Measurements from ENCODE around the gene LOXL1. TPM values are rescaled to one million over a fixed set of nuclear protein-coding genes. Genes with fewer than 3 reads are reported as not detected.
"Not testable (repeated sequence)": the region's sequence is repeated elsewhere in the genome, so short reads cannot be mapped to it uniquely, and the experiment has no call there.

Gene LOXL1
- polyA plus RNA-seq, 3 donors, result 0.07 TPM; not detected in 2

- H3K9me3 ChIP-seq (replicated peaks in 1 of 2; ENCODE audit: control insufficient read depth in 1 of 2, insufficient read depth in 1 of 2, low read length in 2 of 2), result peaks cover 5% of the 10 kb centered on the region in 2 donors
- intact Hi-C loops (cut with micrococcal nuclease), result loop anchor here (5.0 to 10.0 kb wide), 3 partner anchors 172 to 352 kb away; no protein-coding TSS in a partner anchor
- peak overlapping the region; percentile 77 for H3K4me2 ChIP-seq (replicated peaks; ENCODE audit: extremely low read depth, low read length, poor library complexity, severe bottlenecking)
- Mint-ChIP-seq H3K4me3 (peak overlapping the region; percentile 61 to 80), H3K36me3 (peaks cover 0 to 4% of the 10 kb centered on the region in 2 donors), H3K9me3 (peaks cover 0 to 8% (median 5%) of the 10 kb centered on the region in 7 donors), H3K27me3 (ENCODE audit: low read depth in 3 of 3) (peaks cover 0 to 5% (median 3%) of the 10 kb centered on the region in 3 donors), H3K27ac (no peak overlapping the region), H3K4me1 (peaks cover 27% of the 10 kb centered on the region)
- H3K79me2 ChIP-seq (ENCODE audit: insufficient read depth, low read length), result no peaks in the 10 kb centered on the region
- H4K20me1 ChIP-seq (ENCODE audit: insufficient read depth, low read length), result no peaks in the 10 kb centered on the region
- H3K27me3 ChIP-seq (ENCODE audit: control insufficient read depth in 2 of 2, insufficient read depth in 2 of 2, low read length in 2 of 2), result no peaks in the 10 kb centered on the region
- H3K27ac ChIP-seq (ENCODE audit: low read depth in 1 of 2, low read length in 2 of 2), result no peak overlapping the region
- peak; percentile 76 for TF ChIP-seq CTCF (IDR thresholded peaks at IDR 0.05)
- H3K4me3 ChIP-seq (replicated peaks in 1 of 3; ENCODE audit: low read depth in 2 of 3, low read length in 3 of 3), result peak overlapping the region in 2 of 3 experiments; percentile 13 to 68
- no peak overlapping the region for H3K9ac ChIP-seq (ENCODE audit: insufficient read depth, low read length, poor library complexity, severe bottlenecking)
- WGBS (ENCODE audit: insufficient coverage), result 23% methylated on average over 22 of the region's 26 CpGs
- DNase-seq, result peak; percentile 76 to 78 (median 78)
- peak overlapping the region; percentile 93 for H2AFZ ChIP-seq (ENCODE audit: insufficient read depth, low read depth, low read length, poor library complexity, severe bottlenecking)
- peaks cover 18 to 22% of the 10 kb centered on the region in 2 donors for H3K4me1 ChIP-seq (ENCODE audit: control insufficient read depth in 1 of 2, insufficient read depth in 2 of 2, low read length in 2 of 2)
- no peaks in the 10 kb centered on the region for H3K36me3 ChIP-seq (replicated peaks in 1 of 2; ENCODE audit: control insufficient read depth in 1 of 2, insufficient read depth in 2 of 2, low read length in 2 of 2)
Observed at GRCh38 chr15:73972984-73973682, 46.9 kb downstream of the LOXL1 start.

- not testable (repeated sequence) for H3K27me3 ChIP-seq (ENCODE audit: control insufficient read depth in 2 of 2, insufficient read depth in 2 of 2, low read length in 2 of 2); H2AFZ ChIP-seq (ENCODE audit: insufficient read depth, low read depth, low read length, poor library complexity, severe bottlenecking); H3K9me3 ChIP-seq (replicated peaks in 1 of 2; ENCODE audit: control insufficient read depth in 1 of 2, insufficient read depth in 1 of 2, low read length in 2 of 2); H3K4me3 Mint-ChIP-seq; H3K9me3 Mint-ChIP-seq; H3K79me2 ChIP-seq (ENCODE audit: insufficient read depth, low read length); H3K36me3 ChIP-seq (replicated peaks in 1 of 2; ENCODE audit: control insufficient read depth in 1 of 2, insufficient read depth in 2 of 2, low read length in 2 of 2); H3K27ac ChIP-seq (ENCODE audit: low read depth in 1 of 2, low read length in 2 of 2); H3K4me2 ChIP-seq (replicated peaks; ENCODE audit: extremely low read depth, low read length, poor library complexity, severe bottlenecking); H3K9ac ChIP-seq (ENCODE audit: insufficient read depth, low read length, poor library complexity, severe bottlenecking); H3K27ac Mint-ChIP-seq; H3K27me3 Mint-ChIP-seq (ENCODE audit: low read depth in 3 of 3); H3K4me3 ChIP-seq (replicated peaks in 1 of 3; ENCODE audit: low read depth in 2 of 3, low read length in 3 of 3); H3K36me3 Mint-ChIP-seq; H4K20me1 ChIP-seq (ENCODE audit: insufficient read depth, low read length); DNase-seq
- WGBS (ENCODE audit: insufficient coverage), result 96% methylated on average over 31 of the region's 39 CpGs
- intact Hi-C loops (cut with micrococcal nuclease), result loop anchor here (5.0 to 10.0 kb wide), 3 partner anchors 171 to 351 kb away; no protein-coding TSS in a partner anchor
- H3K4me1 Mint-ChIP-seq, result peaks cover 27% of the 10 kb centered on the region
- H3K4me1 ChIP-seq (ENCODE audit: control insufficient read depth in 1 of 2, insufficient read depth in 2 of 2, low read length in 2 of 2), result peaks cover 18 to 22% of the 10 kb centered on the region in 2 donors
Observed at GRCh38 chr15:73973683-73974200, 47.5 kb downstream of the LOXL1 start.

DNA sequence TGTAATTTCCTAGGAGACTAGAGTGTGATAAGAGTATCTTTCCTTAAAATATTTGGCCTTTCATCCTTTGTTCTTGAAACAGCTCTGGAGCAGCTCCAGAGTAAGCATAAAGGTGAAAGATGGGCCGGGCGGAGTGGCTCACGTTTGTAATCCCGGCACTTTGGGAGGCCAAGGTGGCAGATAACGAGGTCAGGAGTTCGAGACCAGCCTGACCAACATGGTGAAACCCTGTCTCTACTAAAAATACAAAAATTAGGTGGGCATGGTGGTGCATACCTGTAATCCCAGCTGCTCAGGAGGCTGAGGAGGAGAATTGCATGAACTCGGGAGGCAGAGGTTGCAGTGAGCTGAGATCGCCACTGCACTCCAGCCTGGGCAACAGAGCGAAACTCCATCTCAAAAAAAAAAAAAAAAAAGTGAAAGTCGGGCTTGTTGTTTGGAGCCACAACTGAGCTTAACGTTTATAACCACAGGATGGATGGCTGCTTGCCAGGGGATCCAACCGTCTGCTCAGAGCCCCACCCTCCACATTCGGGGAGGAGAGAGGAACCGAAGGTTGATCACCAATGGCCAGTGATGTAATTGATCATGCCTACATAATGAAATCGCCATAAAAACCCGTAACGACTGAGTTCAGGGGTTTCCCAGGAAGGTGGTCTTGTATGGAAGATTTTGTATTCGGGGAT is 49.3 kb downstream of the LOXL1 start:
- H3K27me3 ChIP-seq (ENCODE audit: control insufficient read depth in 2 of 2, insufficient read depth in 2 of 2, low read length in 2 of 2); H4K20me1 ChIP-seq (ENCODE audit: insufficient read depth, low read length); H3K36me3 Mint-ChIP-seq; H2AFZ ChIP-seq (ENCODE audit: insufficient read depth, low read depth, low read length, poor library complexity, severe bottlenecking); H3K9me3 Mint-ChIP-seq; H3K27ac ChIP-seq (ENCODE audit: low read depth in 1 of 2, low read length in 2 of 2); H3K9me3 ChIP-seq (replicated peaks in 1 of 2; ENCODE audit: control insufficient read depth in 1 of 2, insufficient read depth in 1 of 2, low read length in 2 of 2); H3K9ac ChIP-seq (ENCODE audit: insufficient read depth, low read length, poor library complexity, severe bottlenecking); H3K27me3 Mint-ChIP-seq (ENCODE audit: low read depth in 3 of 3); H3K36me3 ChIP-seq (replicated peaks in 1 of 2; ENCODE audit: control insufficient read depth in 1 of 2, insufficient read depth in 2 of 2, low read length in 2 of 2); H3K79me2 ChIP-seq (ENCODE audit: insufficient read depth, low read length); DNase-seq: not testable (repeated sequence)
- H3K4me1 Mint-ChIP-seq, result peaks cover 27% of the 10 kb centered on the region
- peak overlapping the region in 1 of 7 donors; percentile 18 for H3K27ac Mint-ChIP-seq
- Histone ChIP-seq H3K4me3 (replicated peaks in 1 of 3; ENCODE audit: low read depth in 2 of 3, low read length in 3 of 3) (peak overlapping the region in 2 of 3 experiments; percentile 1), H3K4me1 (ENCODE audit: control insufficient read depth in 1 of 2, insufficient read depth in 2 of 2, low read length in 2 of 2) (peaks cover 18 to 22% of the 10 kb centered on the region in 2 donors), H3K4me2 (replicated peaks; ENCODE audit: extremely low read depth, low read length, poor library complexity, severe bottlenecking) (peak overlapping the region; percentile 38)
- 0% methylated on average over 4 of the region's 18 CpGs for WGBS (ENCODE audit: insufficient coverage)
- H3K4me3 Mint-ChIP-seq, result peak overlapping the region; percentile 42 to 64
- intact Hi-C loops (cut with micrococcal nuclease), result loop anchor here (10.0 kb wide), 2 partner anchors 169 to 349 kb away; no protein-coding TSS in a partner anchor

Measured in CD14-positive monocyte (primary cell).